NCI-H69 (cell line): Measurements from ENCODE around the gene LCOR.
"Not testable (repeated sequence)": the region's sequence is repeated elsewhere in the genome, so short reads cannot be mapped to it uniquely, and the experiment has no call there.

Experiments
- DNase-seq: peaks from one replicate; lab custom pipeline; 2025; lab: John Stamatoyannopoulos, UW

The LCOR gene

DNA sequence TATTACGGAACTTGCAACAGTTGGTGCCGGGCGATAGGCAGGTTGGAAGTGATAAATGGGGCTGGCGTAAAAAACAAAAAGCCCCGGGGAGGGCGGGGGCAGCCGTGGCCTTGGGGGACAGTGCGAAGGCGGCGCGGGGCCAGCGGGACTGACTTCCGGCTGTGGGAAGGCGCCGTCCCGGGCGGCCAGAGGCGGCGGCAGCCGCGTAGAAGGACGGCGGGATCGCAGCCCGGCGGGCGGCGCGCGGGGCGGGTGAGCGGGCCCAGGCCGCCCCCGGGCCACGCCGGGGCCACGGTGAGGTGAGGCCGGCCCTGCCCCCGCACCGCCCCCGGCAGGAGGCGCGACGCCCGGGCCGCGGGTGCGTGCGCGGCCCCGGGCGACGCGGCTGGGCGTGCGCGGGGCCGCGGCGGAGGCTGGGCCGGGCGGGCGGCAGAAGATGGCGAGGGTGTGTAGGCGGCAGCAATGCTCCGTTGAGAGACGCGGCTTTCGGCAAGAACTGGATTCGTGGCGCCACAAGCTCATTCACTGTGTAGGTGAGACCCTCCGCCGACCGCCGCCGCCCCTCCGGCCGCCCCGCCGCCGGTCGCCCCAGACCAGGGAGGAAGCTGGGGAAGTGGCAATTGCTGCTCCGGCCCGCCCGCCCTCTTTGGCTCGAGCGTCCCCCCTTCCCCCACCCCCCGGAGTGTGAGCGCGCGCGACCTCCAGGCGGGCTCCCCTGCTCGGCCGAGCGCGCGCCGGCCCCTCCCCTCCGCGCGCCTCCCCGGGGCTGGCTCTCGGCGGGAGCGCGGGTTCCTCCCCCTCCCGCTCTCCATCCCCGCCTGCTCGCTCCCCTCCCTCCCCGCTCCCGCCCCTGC lies at the start of gene LCOR:
TSS of gene LCOR (plus strand) at position 432 of the 854 bp plus-strand sequence. CDS start 116,760 bp downstream, outside the sequence.
- DNase-seq = peak; percentile 95

DNA sequence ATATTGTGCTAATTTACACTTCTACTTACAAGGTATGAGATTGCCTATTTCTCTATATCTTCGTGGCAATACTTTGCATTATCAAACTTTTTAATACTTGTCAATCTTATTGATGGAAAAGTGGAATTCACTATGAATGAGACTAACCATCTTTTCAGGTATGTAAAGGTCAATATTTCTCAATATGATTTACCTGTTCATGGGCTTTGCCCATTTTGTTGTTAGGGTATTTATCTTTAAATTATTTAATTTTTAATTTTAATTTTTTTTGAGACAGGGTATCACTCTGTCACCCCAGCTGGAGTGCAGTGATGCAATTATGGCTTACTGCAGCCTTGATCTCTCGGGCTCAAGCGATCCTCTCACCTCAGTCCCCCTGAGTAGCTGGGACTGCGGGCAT lies 47.8 kb upstream of the LCOR start:
- no peak for DNase-seq

GRCh38 chr10:96789571-96790108 lies 42.5 kb upstream of the LCOR start:
- DNase-seq = no peak

GRCh38 chr10:96791902-96792301 lies 40.2 kb upstream of the LCOR start:
- no peak for DNase-seq

- DNase-seq = no peak
These were observed 37.0 kb upstream of the LCOR start for GRCh38 chr10:96794836-96795733.

GRCh38 chr10:96797485-96797884 lies 34.6 kb upstream of the LCOR start:
- DNase-seq = no peak

DNA sequence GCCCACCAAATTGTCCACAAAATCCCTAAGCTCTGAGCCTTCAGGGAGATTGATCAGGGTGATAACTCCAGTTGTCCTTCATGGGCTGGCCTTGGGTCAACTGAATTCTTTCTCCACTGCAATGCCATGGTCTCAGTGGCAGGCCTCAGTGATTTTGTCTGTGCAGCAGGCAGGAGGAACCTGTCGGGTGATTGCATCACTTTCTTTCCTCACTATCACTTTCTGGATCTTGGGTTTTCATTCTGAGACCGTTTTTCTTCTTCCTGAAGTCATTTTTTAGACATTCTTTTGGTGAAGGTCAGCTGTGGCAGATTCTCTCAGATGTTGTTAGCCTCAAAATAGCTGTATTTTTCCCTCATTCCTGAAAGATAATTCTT lies 28.8 kb upstream of the LCOR start:
- no peak for DNase-seq

DNA sequence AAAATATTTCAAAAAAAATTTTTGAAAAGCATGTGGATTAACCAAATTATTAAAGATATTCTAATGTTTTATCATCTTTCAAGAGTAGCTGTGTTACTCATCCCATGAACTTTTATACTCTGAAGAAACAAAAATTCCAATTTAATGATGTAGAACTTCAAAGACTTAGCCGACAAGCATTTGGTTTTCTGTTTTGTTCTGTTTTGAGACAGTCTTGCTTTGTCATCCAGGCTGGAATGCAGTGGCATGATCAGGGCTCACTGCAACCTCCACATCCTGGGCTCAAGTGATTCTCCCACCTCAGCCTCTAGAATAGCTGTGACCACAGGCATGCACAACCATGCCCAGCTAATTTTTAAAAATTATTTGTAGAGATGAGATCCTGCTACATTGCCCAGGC lies 17.8 kb upstream of the LCOR start:
- DNase-seq = no peak

GRCh38 chr10:96818971-96819370 lies 13.1 kb upstream of the LCOR start:
- not testable (repeated sequence) for DNase-seq

DNA sequence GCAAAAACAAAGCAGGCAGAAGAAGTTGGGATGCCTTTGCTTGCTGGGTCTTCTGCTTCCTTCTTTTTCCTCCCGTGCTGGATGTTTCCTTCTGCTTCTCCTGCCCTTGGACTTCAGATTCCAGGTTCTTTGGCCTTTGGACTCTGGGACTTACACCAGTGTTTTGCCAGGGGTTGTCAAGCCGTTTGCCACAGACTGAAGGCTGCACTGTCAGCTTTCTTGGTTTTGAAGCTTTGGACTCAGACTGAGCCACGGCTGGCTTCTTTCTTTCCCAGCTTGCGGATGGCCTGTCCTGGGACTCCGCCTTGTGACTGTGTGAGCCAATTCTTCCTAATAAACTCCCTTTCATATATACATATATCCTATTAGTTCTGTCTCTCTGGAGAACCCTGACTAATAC lies 11.3 kb upstream of the LCOR start:
- DNase-seq = no peak

GRCh38 chr10:96826438-96826837 lies 5.7 kb upstream of the LCOR start:
- no peak for DNase-seq

DNA sequence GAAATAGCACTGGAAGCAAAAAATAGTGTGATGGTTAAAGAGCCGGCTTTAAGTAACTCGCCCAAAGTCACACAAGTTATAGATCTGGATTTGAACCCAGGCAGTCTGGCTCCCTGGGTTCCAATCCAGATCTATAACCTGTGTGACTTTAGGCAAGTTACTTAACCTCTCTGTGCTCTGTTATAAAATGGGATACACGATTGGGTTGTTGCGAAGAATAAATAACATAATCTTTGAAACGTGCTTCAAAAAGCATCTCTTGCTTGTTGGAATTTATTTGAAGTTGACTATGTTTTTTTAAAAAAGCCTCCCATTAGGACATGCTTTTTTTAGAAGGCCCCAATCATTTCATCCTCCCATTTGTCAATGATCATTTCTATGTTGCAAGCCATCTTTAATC lies 3.5 kb upstream of the LCOR start:
- no peak for DNase-seq

DNA sequence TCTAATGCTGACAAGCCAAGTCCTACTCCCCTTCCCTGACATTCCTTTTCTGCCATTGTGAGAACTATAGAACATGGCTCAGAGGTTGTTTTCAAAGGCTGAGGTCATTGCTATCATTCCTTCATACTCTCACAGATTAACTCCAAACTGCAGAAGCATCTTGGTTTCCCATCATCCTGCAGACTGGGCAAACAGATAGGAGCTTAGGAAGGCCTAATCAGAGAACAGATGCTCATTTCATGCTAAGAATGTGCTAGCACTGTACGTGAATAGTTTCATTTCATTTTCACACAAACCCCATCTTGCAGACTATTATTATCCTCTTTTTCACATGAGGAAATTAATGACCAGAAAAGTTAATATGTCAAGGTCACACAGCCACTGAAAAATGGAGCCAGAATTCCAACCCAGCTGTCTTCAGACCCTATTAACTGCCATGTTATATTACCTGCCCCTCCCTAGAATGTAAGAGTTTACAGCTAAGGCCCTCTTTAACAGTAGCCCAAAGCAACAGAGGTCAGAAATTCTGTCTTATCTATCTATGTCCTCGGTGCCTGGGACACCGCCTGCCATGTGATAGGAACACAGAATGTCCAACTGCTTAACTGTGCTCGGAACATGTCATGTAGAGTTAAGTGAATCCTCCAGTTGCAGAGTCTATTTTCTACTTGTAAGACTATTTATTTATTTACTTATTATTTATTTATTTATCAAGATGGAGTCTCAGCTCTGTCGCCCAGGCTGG lies 2.9 kb upstream of the LCOR start:
- no peak for DNase-seq

- peak; percentile 68 for DNase-seq
These were observed 1.4 kb upstream of the LCOR start for GRCh38 chr10:96830511-96831199.

- no peak for DNase-seq
These were observed 765 bp upstream of the LCOR start for GRCh38 chr10:96831200-96831866.

DNA sequence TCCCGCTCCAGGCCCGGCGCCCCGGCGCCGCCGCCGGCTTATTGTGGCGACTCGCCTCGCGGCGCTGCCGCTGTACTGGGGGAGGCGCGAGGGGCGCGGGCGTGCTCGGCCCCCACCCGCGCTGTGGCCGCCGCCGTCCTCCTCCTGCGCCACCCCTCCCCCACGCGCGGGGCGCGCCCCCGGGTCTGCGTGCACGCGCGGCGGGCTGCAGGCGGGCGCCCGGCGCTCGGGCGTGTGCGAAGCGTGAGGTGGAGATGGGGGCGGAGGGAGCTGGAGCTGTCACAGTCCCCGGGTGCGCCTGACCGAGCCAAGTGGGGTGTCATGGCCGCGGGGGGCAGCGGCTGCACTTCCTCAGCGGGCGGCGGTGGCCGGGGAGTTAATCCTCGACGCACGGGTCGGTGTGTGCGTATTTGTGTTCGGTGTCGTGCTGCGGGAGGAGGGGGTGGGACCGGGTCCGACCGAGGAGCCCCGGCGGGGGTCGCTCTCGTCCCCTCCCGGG lies 672 bp downstream of the LCOR start:
- DNase-seq = peak; percentile 95

DNA sequence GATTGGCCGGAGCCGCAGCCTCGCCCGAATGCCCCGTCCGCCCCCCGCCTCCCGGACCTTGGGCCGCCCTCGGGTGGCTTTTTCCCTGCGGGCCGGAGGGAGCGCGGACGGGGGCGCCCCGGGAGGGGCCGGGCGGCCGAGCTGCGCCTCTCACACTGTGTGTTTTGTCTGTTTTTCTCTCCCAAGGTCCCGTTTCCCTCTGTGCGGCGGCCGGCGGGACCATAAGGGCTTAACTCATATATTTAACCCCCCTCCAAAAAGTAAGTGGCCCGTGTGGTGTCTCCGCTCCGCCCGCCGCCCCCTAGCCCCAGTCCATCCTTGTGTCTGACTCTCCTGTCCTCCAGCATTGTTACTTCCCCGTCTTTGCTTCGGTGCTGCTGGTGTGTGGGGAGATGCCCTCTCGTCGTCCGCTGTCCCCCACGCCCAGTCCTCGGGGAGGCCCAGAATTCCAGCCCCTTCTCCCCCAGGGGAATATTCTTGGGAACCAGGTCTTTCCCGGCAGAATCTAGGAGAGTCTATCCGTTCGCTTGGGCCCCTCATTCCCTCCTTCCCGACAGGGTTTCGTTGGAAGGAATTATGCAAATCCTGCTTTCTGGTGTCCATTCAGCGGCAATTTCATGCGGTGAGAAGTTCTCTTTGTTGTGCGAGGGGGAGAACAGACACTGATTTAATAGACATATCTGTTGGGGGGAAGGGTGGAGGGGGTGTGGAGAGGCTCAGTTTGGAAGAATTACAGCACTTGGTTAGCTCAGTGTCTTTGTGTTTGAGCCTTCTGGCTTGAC lies 1.3 kb downstream of the LCOR start:
- peak; percentile 55 for DNase-seq

- DNase-seq = peak; percentile 2
These were observed 2.0 kb downstream of the LCOR start for GRCh38 chr10:96834120-96834519.

DNA sequence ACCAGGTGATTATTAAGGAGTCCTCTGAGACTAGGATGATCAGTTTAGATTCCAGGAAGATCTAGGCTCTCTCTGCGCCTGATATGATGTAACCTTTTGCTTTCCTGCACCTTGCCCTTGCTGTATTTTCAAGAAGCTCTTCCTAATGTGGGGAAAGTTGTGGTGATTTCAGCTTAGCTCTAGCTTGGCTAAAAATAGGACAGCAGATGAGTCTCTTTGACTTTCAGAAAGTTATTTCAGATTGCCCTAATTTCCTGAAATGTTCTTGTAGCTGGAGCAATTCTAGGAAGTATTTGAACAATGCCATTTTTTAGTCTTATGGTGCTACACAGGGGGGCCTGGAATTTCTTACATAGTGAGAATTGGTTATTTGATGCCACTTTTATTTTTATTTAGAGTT lies 3.8 kb downstream of the LCOR start:
- DNase-seq = peak; percentile 5

GRCh38 chr10:96838529-96838928 lies 6.4 kb downstream of the LCOR start:
- DNase-seq = no peak
